Common myeloid progenitor, CD34-positive (primary cell): ENCODE data around the gene ACTL9.

Experiments used
- CTCF ChIA-PET: fragments of 350-600 bp; sonication (Branson Sonifier 250); formaldehyde crosslinking; loops from one replicate; lab custom pipeline; 2021; ENCODE audit warnings: antibody characterized with exemption; lab: Charles Lee
- POLR2A ChIA-PET: fragments of 350-600 bp; sonication (Branson Sonifier 250); formaldehyde crosslinking; loops from one replicate; lab custom pipeline; 2021; ENCODE audit warnings: antibody characterized with exemption; lab: Charles Lee
- DNase-seq, 3 donors: peaks; one replicate each; pipeline versions ENCODE4 v3.0.0 to v3.0.0-alpha.2; 2013
- H3K27ac ChIP-seq, 2 experiments: 1 replicate in 1 of 2; 2 replicates in 1 of 2; pipeline ENCODE4 v1.7.0; 2013; ENCODE audit warnings: inconsistent platforms in 2 of 2, low read length in 2 of 2, mild to moderate bottlenecking in 2 of 2, low read depth in 1 of 2, moderate library complexity in 1 of 2; ENCODE audit not compliant: severe bottlenecking in 2 of 2, insufficient read depth in 1 of 2, poor library complexity in 1 of 2
- H3K27me3 ChIP-seq, 5 experiments: replicated peaks in 2 of 5; 1 replicate in 3 of 5; 2 replicates in 2 of 5; pipeline versions ENCODE4 v1.6.1 to v1.7.0; 2013; ENCODE audit warnings: low read length in 4 of 5, mild to moderate bottlenecking in 2 of 5, moderate library complexity in 2 of 5, inconsistent platforms in 1 of 5; ENCODE audit not compliant: insufficient read depth in 5 of 5, control insufficient read depth in 4 of 5
- H3K36me3 ChIP-seq, 4 experiments: 1 replicate in 2 of 4; 2 replicates in 2 of 4; pipeline versions ENCODE4 v1.6.1 to v1.7.0; 2013; ENCODE audit warnings: low read length in 3 of 4, control low read depth in 1 of 4, mild to moderate bottlenecking in 1 of 4; ENCODE audit not compliant: control insufficient read depth in 4 of 4, insufficient read depth in 4 of 4
- H3K4me1 ChIP-seq, 4 experiments: 1 replicate in 3 of 4; 2 replicates in 1 of 4; pipeline versions ENCODE4 v1.6.1 to v1.7.1; 2013; ENCODE audit warnings: low read length in 3 of 4, mild to moderate bottlenecking in 3 of 4, control low read depth in 1 of 4, inconsistent platforms in 1 of 4, moderate library complexity in 1 of 4; ENCODE audit not compliant: control insufficient read depth in 4 of 4, insufficient read depth in 4 of 4; ENCODE audit errors: control extremely low read depth in 1 of 4
- H3K4me3 ChIP-seq, 7 experiments: 1 replicate in 4 of 7; 2 replicates in 3 of 7; pipeline versions ENCODE4 v1.5.1 to v1.7.0; 2013; ENCODE audit warnings: mild to moderate bottlenecking in 7 of 7, low read length in 6 of 7, moderate library complexity in 6 of 7, inconsistent platforms in 2 of 7, low read depth in 2 of 7, control low read depth in 1 of 7; ENCODE audit not compliant: insufficient read depth in 4 of 7, control insufficient read depth in 1 of 7; ENCODE audit errors: extremely low read depth in 1 of 7
- H3K9me3 ChIP-seq, 5 experiments: 1 replicate in 4 of 5; 2 replicates in 1 of 5; pipeline versions ENCODE4 v1.6.1 to v1.7.1; 2013; ENCODE audit warnings: low read length in 4 of 5, mild to moderate bottlenecking in 2 of 5, inconsistent platforms in 1 of 5, low read depth in 1 of 5, moderate library complexity in 1 of 5; ENCODE audit not compliant: control insufficient read depth in 4 of 5, insufficient read depth in 2 of 5; ENCODE audit errors: control extremely low read depth in 1 of 5
- WGBS: methylation state at CpG from one replicate; pipeline ENCODE4 v1.1.5; 2013; ENCODE audit not compliant: insufficient coverage; 5-methylcytosine and 5-hydroxymethylcytosine counted together

Gene ACTL9

DNA sequence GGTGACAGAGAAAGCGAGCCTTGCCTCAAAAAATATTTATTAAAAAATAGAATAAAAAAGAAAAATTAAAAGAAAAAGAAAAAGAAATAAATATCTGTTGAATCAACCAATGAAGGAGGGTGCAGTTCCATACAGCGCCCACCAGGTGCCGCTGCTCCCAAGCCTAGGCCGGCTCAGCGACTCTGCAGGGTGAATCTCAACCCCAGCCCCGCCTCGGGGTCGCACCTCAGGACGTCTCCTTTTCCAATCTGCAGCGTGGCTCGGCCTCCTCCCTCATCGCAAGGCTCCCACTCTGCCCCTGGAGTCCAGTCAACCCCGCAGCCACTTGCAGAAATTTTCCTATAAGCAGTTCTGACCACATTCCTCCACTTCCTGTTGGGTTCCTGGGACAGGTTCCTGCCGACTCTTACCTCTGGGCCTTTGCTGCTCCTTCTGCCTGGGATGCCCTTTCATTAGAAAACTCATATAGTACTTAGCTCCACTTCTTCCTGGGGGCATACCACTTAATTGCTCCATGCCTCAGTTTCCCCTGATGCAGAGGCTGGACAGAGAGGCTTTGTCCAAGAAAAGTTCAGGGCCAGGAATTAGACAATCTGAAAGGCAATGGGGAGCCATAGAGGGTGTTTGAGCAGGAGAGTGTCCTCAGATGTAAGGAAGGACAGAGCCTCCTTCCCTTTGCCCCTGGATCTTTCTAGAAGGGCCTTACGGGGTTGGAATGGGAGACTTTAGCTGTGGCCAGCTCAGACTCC is 43.8 kb downstream of the ACTL9 start:
- CTCF ChIA-PET: interaction anchor here (0.7 to 8.2 kb wide), 16 partner anchors 9 to 73 kb away, joined by 3 to 117 read pairs (median 4); no protein-coding TSS in a partner anchor
- H3K4me1 ChIP-seq: peaks cover 0 to 38% (median 22%) of the 10 kb centered on the region in 4 experiments
- no peak overlapping the region for H3K27ac ChIP-seq
- peaks cover 0 to 9% (median 0%) of the 10 kb centered on the region in 5 experiments for H3K27me3 ChIP-seq
- no peaks in the 10 kb centered on the region for H3K36me3 ChIP-seq
- H3K4me3 ChIP-seq: peak overlapping the region in 3 of 7 experiments; percentile 28 to 48 (median 42)
- POLR2A ChIA-PET: interaction anchor here (1.0 kb wide), 1 partner anchor 39 kb away, joined by 3 read pairs; no protein-coding TSS in a partner anchor
- WGBS: 7% methylated on average over 14 of the region's 15 CpGs
- DNase-seq: peak; percentile 54 to 78 (median 69)
- H3K9me3 ChIP-seq: no peaks in the 10 kb centered on the region

DNA sequence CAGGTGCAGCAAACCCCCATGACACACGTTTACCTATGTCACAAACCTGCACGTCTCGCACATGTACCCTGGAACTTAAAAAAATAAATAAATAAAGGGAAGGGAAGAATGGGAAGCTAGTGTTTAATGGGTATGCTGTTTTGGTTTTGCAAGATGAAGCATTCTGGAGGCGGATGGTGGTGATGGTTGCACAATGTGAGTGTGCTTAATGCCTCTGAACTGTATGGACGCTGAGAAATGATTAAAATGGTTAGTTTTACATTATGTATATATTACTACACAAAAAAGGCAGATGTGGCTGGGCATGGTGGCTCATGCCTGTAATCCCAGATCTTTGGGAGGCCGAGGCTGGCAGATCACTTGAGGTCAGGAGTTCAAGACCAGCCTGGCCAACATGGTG is 50.4 kb downstream of the ACTL9 start:
- CTCF ChIA-PET: interaction anchor here (1.4 kb wide), 1 partner anchor 32 kb away, joined by 4 read pairs; no protein-coding TSS in a partner anchor
- POLR2A ChIA-PET: no interaction called here
- 100% methylated on average over 1 of the region's 6 CpGs for WGBS
- no peak overlapping the region for H3K27ac ChIP-seq
- DNase-seq: peak in 2 of 3 donors; percentile 45 to 49
- H3K4me3 ChIP-seq: no peak overlapping the region
- H3K4me1 ChIP-seq: peaks cover 0 to 36% (median 17%) of the 10 kb centered on the region in 4 experiments
- no peaks in the 10 kb centered on the region for H3K9me3 ChIP-seq
- H3K27me3 ChIP-seq: no peaks in the 10 kb centered on the region
- H3K36me3 ChIP-seq: no peaks in the 10 kb centered on the region
